Heart left ventricle (tissue), 13 donors: Measurements from ENCODE around the gene FOS.

Source experiments
- POLR2A ChIP-seq, 2 donors: fragments of 450-650 bp; IDR thresholded peaks; one replicate each; pipeline ENCODE4 v1.6.1; 2017; ENCODE audit warnings: antibody characterized with exemption in 2 of 2, mild to moderate bottlenecking in 2 of 2, moderate library complexity in 2 of 2
- TF ChIP-seq, protein P1 (sequence below), 12 donors: fragments of 200-600 bp; sonication (generic) in 4 of 12; IDR thresholded peaks; one replicate each; pipeline versions ENCODE4 v1.5.0 to v1.8.0; 2018 to 2022; ENCODE audit warnings: antibody characterized with exemption in 12 of 12, mild to moderate bottlenecking in 5 of 12
- donor health status: ischemic (EF 13 %, LVEDD 7.1; RV severe dilation, severe dysfunction).
- donor health status: DM: no; HTN: yes; CAD: no.
- donor health status: DM: no; HTN: no; CAD: no.
- donor health status: ischemic (EF 25% LVEDD 6.9; RV normal size, moderate dysfunction).
- donor health status: ischemic (EF 25% LVEDD 5.7; RV mildly dilated, moderate dysfunction).
- donor health status: ischemic (EF 35%, LVEDD 5.7; RV mildly dilated, moderate dysfunction).
- donor health status: nonischemic (EF 11% LVEDD 7.7; RV severe dilation, severe dysfunction).
- donor health status: DM: yes; HTN: yes; CAD: no.
- donor health status: PGD.
- donor health status: ischemic (EF 29% LVEDD 5.4; RV normal size, mild dysfunction).
- donor health status: nonischemic (EF 23%, LVEDD 6.1; RV moderate dilation, normal function).

GRCh38 chr14:75329369-75329768, 50.7 kb downstream of the FOS start:
- no peak for TF ChIP-seq POLR2A (IDR thresholded peaks at IDR 0.05)
- TF ChIP-seq, protein P1, sequence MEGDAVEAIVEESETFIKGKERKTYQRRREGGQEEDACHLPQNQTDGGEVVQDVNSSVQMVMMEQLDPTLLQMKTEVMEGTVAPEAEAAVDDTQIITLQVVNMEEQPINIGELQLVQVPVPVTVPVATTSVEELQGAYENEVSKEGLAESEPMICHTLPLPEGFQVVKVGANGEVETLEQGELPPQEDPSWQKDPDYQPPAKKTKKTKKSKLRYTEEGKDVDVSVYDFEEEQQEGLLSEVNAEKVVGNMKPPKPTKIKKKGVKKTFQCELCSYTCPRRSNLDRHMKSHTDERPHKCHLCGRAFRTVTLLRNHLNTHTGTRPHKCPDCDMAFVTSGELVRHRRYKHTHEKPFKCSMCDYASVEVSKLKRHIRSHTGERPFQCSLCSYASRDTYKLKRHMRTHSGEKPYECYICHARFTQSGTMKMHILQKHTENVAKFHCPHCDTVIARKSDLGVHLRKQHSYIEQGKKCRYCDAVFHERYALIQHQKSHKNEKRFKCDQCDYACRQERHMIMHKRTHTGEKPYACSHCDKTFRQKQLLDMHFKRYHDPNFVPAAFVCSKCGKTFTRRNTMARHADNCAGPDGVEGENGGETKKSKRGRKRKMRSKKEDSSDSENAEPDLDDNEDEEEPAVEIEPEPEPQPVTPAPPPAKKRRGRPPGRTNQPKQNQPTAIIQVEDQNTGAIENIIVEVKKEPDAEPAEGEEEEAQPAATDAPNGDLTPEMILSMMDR (IDR thresholded peaks at IDR 0.05) = no peak
